ENCODE data around the gene AGFG2.

The AGFG2 gene

DNA sequence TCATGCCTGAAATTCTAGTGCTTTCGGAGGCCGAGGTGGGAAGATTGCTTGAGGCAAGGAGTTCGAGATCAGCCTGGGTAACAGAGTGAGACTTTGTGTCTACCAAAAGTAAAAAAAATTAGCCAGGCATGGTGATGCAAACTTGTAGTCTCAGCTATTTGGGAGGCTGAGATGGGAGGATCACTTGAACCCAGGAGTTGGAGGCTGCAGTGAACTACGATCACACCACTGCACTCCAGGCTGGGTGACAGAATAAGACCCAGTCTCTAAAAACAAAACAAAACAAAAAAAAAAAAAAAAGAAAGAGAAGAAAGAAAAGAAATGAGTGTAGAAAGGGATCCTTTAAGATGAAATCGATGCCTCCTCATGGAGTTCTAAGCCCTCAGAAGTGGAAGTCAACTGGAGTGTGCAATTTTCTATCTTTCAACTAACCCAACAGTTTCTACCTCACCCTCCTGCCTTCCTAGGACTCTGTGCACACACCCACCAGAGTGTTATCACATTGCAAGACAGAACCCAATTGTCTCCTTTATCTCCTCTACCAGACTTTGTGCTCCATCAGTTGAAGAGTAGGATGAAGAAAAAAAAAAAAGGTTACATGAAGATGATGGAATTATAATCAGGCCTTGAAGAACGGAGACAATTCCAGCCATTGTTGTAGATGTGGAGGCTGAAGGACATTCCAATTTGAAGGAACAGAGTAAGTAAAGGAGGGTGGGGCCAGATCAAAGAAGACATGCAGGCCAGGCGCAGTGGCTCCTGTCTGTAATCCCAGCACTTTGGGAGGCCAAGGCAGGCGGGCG lies 28.4 kb upstream of the AGFG2 start:
- Histone ChIP-seq H3K27ac (no peak overlapping the region), H3K4me3 (no peak overlapping the region)
- no peak for DNase-seq (ENCODE audit: low spot score)

DNA sequence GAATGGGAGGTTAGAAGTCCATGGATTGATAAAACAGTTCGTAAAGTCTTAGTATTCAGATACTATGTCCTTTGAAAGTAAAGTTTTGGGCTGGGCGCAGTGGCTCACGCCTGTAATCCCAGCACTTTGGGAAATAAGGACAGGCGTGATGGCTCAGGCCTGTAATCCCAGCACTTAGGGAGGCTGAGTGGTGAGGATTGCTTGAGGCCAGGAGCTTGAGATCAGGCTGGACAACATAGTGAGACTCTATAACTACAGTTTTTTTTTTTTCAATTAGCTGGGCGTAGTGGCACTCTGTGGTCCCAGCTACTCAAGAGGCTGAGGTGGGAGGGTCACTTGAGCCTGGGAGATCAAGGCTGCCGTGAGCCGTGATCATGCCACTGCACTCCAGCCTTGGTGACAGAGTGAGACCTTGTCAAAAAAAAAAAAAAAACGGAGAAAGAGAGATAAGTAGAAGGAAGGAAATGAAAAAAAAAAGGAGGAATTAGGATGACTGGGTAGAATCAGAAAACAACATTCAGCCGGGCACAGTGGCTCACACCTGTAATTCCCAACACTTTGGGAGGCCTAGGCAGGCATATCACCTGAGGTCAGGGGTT lies 25.7 kb upstream of the AGFG2 start:
- DNase-seq (ENCODE audit: low spot score) = no peak
- H3K4me3 ChIP-seq = no peak overlapping the region
- TF ChIP-seq, protein P1, sequence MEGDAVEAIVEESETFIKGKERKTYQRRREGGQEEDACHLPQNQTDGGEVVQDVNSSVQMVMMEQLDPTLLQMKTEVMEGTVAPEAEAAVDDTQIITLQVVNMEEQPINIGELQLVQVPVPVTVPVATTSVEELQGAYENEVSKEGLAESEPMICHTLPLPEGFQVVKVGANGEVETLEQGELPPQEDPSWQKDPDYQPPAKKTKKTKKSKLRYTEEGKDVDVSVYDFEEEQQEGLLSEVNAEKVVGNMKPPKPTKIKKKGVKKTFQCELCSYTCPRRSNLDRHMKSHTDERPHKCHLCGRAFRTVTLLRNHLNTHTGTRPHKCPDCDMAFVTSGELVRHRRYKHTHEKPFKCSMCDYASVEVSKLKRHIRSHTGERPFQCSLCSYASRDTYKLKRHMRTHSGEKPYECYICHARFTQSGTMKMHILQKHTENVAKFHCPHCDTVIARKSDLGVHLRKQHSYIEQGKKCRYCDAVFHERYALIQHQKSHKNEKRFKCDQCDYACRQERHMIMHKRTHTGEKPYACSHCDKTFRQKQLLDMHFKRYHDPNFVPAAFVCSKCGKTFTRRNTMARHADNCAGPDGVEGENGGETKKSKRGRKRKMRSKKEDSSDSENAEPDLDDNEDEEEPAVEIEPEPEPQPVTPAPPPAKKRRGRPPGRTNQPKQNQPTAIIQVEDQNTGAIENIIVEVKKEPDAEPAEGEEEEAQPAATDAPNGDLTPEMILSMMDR (IDR thresholded peaks at IDR 0.05) = no peak
- H3K27ac ChIP-seq = no peak overlapping the region

More for the DNA sequence above, 28.4 kb upstream of the AGFG2 start:
- TF ChIP-seq, protein P1 (IDR thresholded peaks at IDR 0.05) = no peak

DNA sequence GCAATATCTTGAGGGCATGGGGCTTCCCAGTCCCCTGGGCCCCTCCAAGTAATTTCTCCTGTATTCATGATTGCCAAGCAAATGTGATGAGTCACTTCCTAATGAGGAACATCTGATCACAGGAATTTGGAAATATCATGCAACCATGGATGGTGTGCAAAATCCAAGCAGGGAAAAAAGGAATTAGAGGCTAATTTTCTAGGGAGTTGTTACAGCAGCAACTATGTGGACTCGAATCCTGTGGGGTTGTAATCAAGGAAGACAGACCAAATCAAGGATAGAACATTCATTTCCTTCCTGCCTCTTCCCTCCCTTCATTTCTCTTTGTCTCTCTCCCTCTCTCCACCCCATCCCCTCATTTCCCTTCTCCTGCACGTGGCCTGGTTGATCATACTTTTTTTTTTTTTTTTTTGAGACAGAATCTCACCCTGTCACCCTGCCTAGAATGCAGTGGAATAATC lies 23.9 kb upstream of the AGFG2 start:
- Histone ChIP-seq H3K27ac (no peak overlapping the region), H3K4me3 (no peak overlapping the region)
- no peak for DNase-seq (ENCODE audit: low spot score)
- TF ChIP-seq, protein P1 (IDR thresholded peaks at IDR 0.05) = no peak

DNA sequence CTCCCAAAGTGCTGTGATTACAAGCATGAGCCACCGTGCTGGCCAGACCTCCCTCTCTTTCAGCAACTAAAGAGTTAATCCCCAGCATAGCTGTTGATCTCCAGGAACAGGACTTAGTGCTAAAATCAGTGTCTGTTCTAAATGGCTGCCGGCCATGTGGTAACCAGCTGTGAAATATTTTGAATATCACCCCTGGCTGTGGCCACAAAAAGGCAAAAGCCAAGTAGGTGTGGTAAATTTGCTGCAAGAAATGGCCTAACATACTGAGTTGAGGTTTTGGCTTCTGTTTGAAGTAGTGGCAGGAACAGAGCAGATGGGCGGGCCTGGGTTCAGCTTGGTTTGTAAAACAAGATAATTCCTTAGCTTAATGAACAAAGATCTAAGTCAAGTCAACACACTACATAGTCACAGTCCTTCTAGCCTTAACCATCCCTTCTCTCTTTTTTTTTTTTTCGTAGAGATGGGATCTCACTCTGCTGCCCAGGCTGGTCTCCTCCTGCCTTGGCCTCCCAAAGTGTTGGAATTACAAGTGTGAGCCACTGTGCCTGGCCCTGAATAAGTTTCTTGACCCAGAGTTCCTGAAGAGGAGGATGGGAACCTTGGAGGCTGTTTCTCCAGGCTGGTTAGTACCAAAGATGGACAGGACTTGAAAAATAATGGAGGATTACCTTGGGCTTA lies 22.7 kb upstream of the AGFG2 start:
- Histone ChIP-seq H3K4me3 (no peak overlapping the region), H3K27ac (no peak overlapping the region)
- TF ChIP-seq, protein P1 (IDR thresholded peaks at IDR 0.05) = no peak
- no peak for DNase-seq (ENCODE audit: low spot score)

DNA sequence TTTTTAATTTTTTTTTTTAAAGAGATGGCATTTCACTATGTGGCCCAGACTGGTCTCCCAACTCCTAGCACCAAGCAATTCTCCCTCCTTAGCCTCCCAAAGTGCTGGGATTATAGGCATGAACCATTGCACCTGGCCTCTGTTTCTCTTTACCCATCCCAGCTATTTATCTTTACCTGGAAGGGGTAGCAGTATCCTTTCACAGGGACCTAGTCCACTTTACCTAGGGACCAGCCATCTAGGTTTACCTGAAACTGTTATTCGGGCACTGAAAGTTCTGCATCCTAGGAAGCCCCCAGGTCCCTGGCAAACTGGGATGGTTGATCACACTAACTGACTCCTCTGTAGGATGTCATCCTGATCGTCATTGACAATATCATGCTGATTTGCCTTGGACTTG lies 21.7 kb upstream of the AGFG2 start:
- Histone ChIP-seq H3K4me3 (no peak overlapping the region), H3K27ac (no peak overlapping the region)
- DNase-seq (ENCODE audit: low spot score) = no peak
- TF ChIP-seq, protein P1 (IDR thresholded peaks at IDR 0.05) = no peak

DNA sequence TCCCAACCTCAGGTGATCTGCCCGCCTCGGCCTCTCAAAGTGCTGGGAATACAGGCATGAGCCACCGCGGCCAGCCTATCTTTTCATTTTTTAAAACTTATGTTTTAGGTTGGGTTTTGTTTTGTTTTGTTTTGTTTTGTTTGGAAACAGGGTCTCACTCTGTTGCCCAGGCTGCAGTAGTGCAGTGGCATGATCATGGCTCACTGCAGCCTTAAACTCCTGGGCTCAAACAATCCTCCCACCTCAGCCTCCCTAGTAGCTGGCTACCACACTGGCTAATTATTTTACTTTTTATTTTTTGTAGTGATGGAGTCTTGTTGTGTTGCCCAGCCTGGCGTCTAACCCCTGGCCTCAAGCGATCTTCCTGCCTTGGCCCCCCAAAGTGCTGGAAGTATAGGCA lies 19.4 kb upstream of the AGFG2 start:
- no peak overlapping the region for H3K4me3 ChIP-seq
- H3K27ac ChIP-seq = no peak overlapping the region
- TF ChIP-seq, protein P1 (IDR thresholded peaks at IDR 0.05) = no peak
- DNase-seq (ENCODE audit: low spot score) = no peak

Measured in coronary artery (tissue), 2 donors.